ENCODE data around the gene TMIGD3.

TMIGD3 gene

DNA sequence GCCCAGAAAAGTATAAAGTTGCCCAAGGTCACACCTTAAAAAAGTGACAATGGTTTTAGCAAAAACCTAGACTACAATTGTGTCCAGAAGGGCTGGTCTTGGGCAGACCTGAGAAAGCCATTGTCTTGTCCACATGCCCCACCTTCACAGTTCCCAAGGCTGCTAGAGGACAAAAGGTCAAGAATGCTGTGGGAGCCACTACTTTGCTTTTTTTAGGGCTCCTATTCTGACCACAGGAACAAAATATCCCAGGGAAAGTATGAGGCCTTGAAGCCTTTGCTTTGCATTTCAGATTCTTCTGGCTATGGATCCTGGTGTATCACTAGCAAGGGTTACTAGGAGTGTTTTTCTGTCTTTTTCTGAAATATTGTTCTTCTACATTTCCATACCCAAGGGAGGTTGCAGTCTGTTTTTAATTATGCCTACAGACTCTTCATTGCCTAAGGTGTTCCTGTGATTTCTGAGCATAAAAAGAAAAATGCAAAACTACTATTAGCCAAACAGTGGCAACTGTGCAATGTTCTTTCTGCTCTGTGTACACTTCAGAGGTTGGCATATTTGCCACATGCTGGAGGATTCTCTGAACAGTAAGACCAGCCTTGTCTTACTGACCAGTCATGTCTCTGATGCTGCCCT, 18.9 kb downstream of the TMIGD3 start:
- no peak for DNase-seq
- H3K9ac ChIP-seq (ENCODE audit: low read depth, low read length): no peak overlapping the region
- H3K4me2 ChIP-seq (ENCODE audit: insufficient read depth, low read length): no peak overlapping the region
- TF ChIP-seq, protein P1, sequence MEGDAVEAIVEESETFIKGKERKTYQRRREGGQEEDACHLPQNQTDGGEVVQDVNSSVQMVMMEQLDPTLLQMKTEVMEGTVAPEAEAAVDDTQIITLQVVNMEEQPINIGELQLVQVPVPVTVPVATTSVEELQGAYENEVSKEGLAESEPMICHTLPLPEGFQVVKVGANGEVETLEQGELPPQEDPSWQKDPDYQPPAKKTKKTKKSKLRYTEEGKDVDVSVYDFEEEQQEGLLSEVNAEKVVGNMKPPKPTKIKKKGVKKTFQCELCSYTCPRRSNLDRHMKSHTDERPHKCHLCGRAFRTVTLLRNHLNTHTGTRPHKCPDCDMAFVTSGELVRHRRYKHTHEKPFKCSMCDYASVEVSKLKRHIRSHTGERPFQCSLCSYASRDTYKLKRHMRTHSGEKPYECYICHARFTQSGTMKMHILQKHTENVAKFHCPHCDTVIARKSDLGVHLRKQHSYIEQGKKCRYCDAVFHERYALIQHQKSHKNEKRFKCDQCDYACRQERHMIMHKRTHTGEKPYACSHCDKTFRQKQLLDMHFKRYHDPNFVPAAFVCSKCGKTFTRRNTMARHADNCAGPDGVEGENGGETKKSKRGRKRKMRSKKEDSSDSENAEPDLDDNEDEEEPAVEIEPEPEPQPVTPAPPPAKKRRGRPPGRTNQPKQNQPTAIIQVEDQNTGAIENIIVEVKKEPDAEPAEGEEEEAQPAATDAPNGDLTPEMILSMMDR (IDR thresholded peaks at IDR 0.05; ENCODE audit: borderline replicate concordance, extremely low read depth, low read length, poor library complexity, severe bottlenecking): no peak
- no peak for TF ChIP-seq EZH2 (IDR thresholded peaks at IDR 0.05; ENCODE audit: borderline replicate concordance, low read depth, low read length, severe bottlenecking)
- H2AFZ ChIP-seq (ENCODE audit: low read depth, low read length): no peak overlapping the region
- H3K27ac ChIP-seq (ENCODE audit: low read length): no peak overlapping the region
- no peaks in the 10 kb centered on the region for H3K4me1 ChIP-seq (ENCODE audit: insufficient read depth, low read length)
- H4K20me1 ChIP-seq (ENCODE audit: insufficient read depth, low read length): no peaks in the 10 kb centered on the region
- no peaks in the 10 kb centered on the region for H3K79me2 ChIP-seq (ENCODE audit: insufficient read depth, low read length)
- ATAC-seq (ENCODE audit: insufficient read depth, low read depth): no peak
- H3K4me3 ChIP-seq (ENCODE audit: low read depth in 1 of 2, low read length in 2 of 2): no peak overlapping the region
- H3K9me3 ChIP-seq (ENCODE audit: insufficient read depth, low read length, severe bottlenecking): no peaks in the 10 kb centered on the region
- H3K27me3 ChIP-seq (ENCODE audit: insufficient read depth, low read length, poor library complexity): no peaks in the 10 kb centered on the region
- no peaks in the 10 kb centered on the region for H3K36me3 ChIP-seq (ENCODE audit: insufficient read depth, low read length)

DNA sequence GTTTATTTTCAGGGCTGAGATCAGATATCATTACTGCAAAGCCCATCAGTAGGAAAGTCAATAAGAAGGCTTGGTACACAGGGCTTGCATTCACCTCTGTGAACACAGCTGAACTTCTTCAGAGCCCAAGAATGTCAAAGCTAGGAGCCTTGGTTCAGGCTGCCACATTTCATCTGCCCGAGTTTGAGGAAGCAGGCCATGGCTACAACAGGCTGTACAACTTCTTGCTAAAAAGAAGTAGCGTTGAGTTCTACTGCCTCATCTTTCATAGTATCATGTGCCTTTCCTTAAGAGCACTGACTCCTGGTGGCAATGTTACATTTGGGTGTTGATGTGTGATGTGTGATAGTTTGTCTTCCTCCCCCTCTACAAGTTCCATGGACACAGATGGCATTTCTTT, 19.6 kb downstream of the TMIGD3 start:
- Histone ChIP-seq H3K9me3 (ENCODE audit: insufficient read depth, low read length, severe bottlenecking) (no peaks in the 10 kb centered on the region), H3K4me2 (ENCODE audit: insufficient read depth, low read length) (no peak overlapping the region), H3K9ac (ENCODE audit: low read depth, low read length) (no peak overlapping the region), H4K20me1 (ENCODE audit: insufficient read depth, low read length) (no peaks in the 10 kb centered on the region), H3K79me2 (ENCODE audit: insufficient read depth, low read length) (no peaks in the 10 kb centered on the region), H2AFZ (ENCODE audit: low read depth, low read length) (no peak overlapping the region), H3K27me3 (ENCODE audit: insufficient read depth, low read length, poor library complexity) (no peaks in the 10 kb centered on the region), H3K4me3 (ENCODE audit: low read depth in 1 of 2, low read length in 2 of 2) (no peak overlapping the region), H3K4me1 (ENCODE audit: insufficient read depth, low read length) (no peaks in the 10 kb centered on the region), H3K36me3 (ENCODE audit: insufficient read depth, low read length) (no peaks in the 10 kb centered on the region), H3K27ac (ENCODE audit: low read length) (no peak overlapping the region)
- no peak for TF ChIP-seq EZH2 (IDR thresholded peaks at IDR 0.05; ENCODE audit: borderline replicate concordance, low read depth, low read length, severe bottlenecking)
- TF ChIP-seq, protein P1 (IDR thresholded peaks at IDR 0.05; ENCODE audit: borderline replicate concordance, extremely low read depth, low read length, poor library complexity, severe bottlenecking): no peak
- no peak for ATAC-seq (ENCODE audit: insufficient read depth, low read depth)
- DNase-seq: no peak

DNA sequence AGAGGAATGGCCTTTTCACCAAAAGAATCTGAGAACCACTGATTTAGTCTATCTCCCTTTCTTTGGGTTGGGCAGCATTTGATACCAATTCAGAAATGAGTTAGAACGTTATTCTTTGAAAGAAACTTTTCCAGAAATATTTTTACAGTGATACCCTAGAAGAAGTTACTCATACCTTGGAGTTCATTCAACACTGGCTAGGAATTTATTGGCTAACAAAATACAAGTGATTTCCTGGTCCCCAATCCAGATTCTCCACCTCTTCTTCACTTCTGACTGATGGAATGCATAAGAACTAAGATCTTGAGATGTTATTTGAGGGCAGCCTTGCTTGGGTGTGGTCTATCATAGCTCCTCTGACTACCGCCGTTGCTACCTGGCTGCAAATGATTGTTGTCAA, 20.3 kb downstream of the TMIGD3 start:
- Histone ChIP-seq H3K4me1 (ENCODE audit: insufficient read depth, low read length) (peaks cover 1% of the 10 kb centered on the region), H4K20me1 (ENCODE audit: insufficient read depth, low read length) (no peaks in the 10 kb centered on the region), H3K27me3 (ENCODE audit: insufficient read depth, low read length, poor library complexity) (no peaks in the 10 kb centered on the region), H3K36me3 (ENCODE audit: insufficient read depth, low read length) (no peaks in the 10 kb centered on the region), H3K9ac (ENCODE audit: low read depth, low read length) (no peak overlapping the region), H3K4me3 (ENCODE audit: low read depth in 1 of 2, low read length in 2 of 2) (no peak overlapping the region), H3K9me3 (ENCODE audit: insufficient read depth, low read length, severe bottlenecking) (no peaks in the 10 kb centered on the region), H3K4me2 (ENCODE audit: insufficient read depth, low read length) (no peak overlapping the region), H3K79me2 (ENCODE audit: insufficient read depth, low read length) (no peaks in the 10 kb centered on the region), H2AFZ (ENCODE audit: low read depth, low read length) (no peak overlapping the region), H3K27ac (ENCODE audit: low read length) (no peak overlapping the region)
- ATAC-seq (ENCODE audit: insufficient read depth, low read depth): no peak
- TF ChIP-seq, protein P1 (IDR thresholded peaks at IDR 0.05; ENCODE audit: borderline replicate concordance, extremely low read depth, low read length, poor library complexity, severe bottlenecking): no peak
- TF ChIP-seq EZH2 (IDR thresholded peaks at IDR 0.05; ENCODE audit: borderline replicate concordance, low read depth, low read length, severe bottlenecking): no peak
- DNase-seq: no peak

Measured in DND-41 (cell line).